ENCODE data around the gene CFAP54. TPM values are rescaled to one million over a fixed set of nuclear protein-coding genes. Genes with fewer than 3 reads are reported as not detected.

Gene CFAP54
- total RNA-seq, 1 donor from 2014 or later: 0.34 TPM

- intact Hi-C loops (cut with micrococcal nuclease): no loop called here
- no peaks in the 10 kb centered on the region for H3K4me1 Mint-ChIP-seq (ENCODE audit: low read depth)
- H3K9me3 Mint-ChIP-seq: no peaks in the 10 kb centered on the region
- no peak overlapping the region for H3K27ac Mint-ChIP-seq
- no peak for DNase-seq (ENCODE audit: low spot score)
- H3K27me3 Mint-ChIP-seq (ENCODE audit: insufficient read depth): peaks cover 4% of the 10 kb centered on the region
- H3K36me3 Mint-ChIP-seq (ENCODE audit: low read depth): no peaks in the 10 kb centered on the region
- no peak overlapping the region for H3K4me3 Mint-ChIP-seq
Measured at GRCh38 chr12:96752211-96752610, 262.8 kb downstream of the CFAP54 start.

- H3K36me3 Mint-ChIP-seq (ENCODE audit: low read depth): no peaks in the 10 kb centered on the region
- no peak overlapping the region for H3K27ac Mint-ChIP-seq
- intact Hi-C loops (cut with micrococcal nuclease): no loop called here
- H3K4me1 Mint-ChIP-seq (ENCODE audit: low read depth): no peaks in the 10 kb centered on the region
- H3K9me3 Mint-ChIP-seq: no peaks in the 10 kb centered on the region
- no peak overlapping the region for H3K4me3 Mint-ChIP-seq
- peaks cover 14% of the 10 kb centered on the region for H3K27me3 Mint-ChIP-seq (ENCODE audit: insufficient read depth)
- no peak for DNase-seq (ENCODE audit: low spot score)
Measured at GRCh38 chr12:96766232-96766631, 276.9 kb downstream of the CFAP54 start.

- DNase-seq (ENCODE audit: low spot score): no peak
- no peak overlapping the region for H3K4me3 Mint-ChIP-seq
- no peaks in the 10 kb centered on the region for H3K4me1 Mint-ChIP-seq (ENCODE audit: low read depth)
- intact Hi-C loops (cut with micrococcal nuclease): no loop called here
- peaks cover 10% of the 10 kb centered on the region for H3K27me3 Mint-ChIP-seq (ENCODE audit: insufficient read depth)
- H3K36me3 Mint-ChIP-seq (ENCODE audit: low read depth): no peaks in the 10 kb centered on the region
- H3K27ac Mint-ChIP-seq: no peak overlapping the region
- no peaks in the 10 kb centered on the region for H3K9me3 Mint-ChIP-seq
Measured at GRCh38 chr12:96769400-96769799, 280.0 kb downstream of the CFAP54 start.

- Mint-ChIP-seq H3K27ac (no peak overlapping the region), H3K4me1 (ENCODE audit: low read depth) (no peaks in the 10 kb centered on the region), H3K27me3 (ENCODE audit: insufficient read depth) (peaks cover 10% of the 10 kb centered on the region), H3K4me3 (no peak overlapping the region), H3K9me3 (no peaks in the 10 kb centered on the region), H3K36me3 (ENCODE audit: low read depth) (no peaks in the 10 kb centered on the region)
- intact Hi-C loops (cut with micrococcal nuclease): no loop called here
- DNase-seq (ENCODE audit: low spot score): no peak
Measured at GRCh38 chr12:96770219-96771102, 281.1 kb downstream of the CFAP54 start.

GRCh38 chr12:96773031-96773430, 283.7 kb downstream of the CFAP54 start:
- Mint-ChIP-seq H3K27ac (no peak overlapping the region), H3K27me3 (ENCODE audit: insufficient read depth) (peaks cover 4% of the 10 kb centered on the region), H3K9me3 (no peaks in the 10 kb centered on the region), H3K4me1 (ENCODE audit: low read depth) (no peaks in the 10 kb centered on the region), H3K4me3 (no peak overlapping the region), H3K36me3 (ENCODE audit: low read depth) (no peaks in the 10 kb centered on the region)
- intact Hi-C loops (cut with micrococcal nuclease): no loop called here
- DNase-seq (ENCODE audit: low spot score): no peak

- Mint-ChIP-seq H3K4me1 (ENCODE audit: low read depth) (no peaks in the 10 kb centered on the region), H3K27me3 (ENCODE audit: insufficient read depth) (no peaks in the 10 kb centered on the region), H3K9me3 (no peaks in the 10 kb centered on the region), H3K36me3 (ENCODE audit: low read depth) (no peaks in the 10 kb centered on the region), H3K4me3 (no peak overlapping the region), H3K27ac (no peak overlapping the region)
- intact Hi-C loops (cut with micrococcal nuclease): no loop called here
- no peak for DNase-seq (ENCODE audit: low spot score)
Measured at GRCh38 chr12:96774496-96775256, 285.3 kb downstream of the CFAP54 start.

- H3K4me3 Mint-ChIP-seq: no peak overlapping the region
- H3K9me3 Mint-ChIP-seq: no peaks in the 10 kb centered on the region
- H3K36me3 Mint-ChIP-seq (ENCODE audit: low read depth): no peaks in the 10 kb centered on the region
- no peaks in the 10 kb centered on the region for H3K27me3 Mint-ChIP-seq (ENCODE audit: insufficient read depth)
- no peak overlapping the region for H3K27ac Mint-ChIP-seq
- DNase-seq (ENCODE audit: low spot score): no peak
- intact Hi-C loops (cut with micrococcal nuclease): no loop called here
- no peaks in the 10 kb centered on the region for H3K4me1 Mint-ChIP-seq (ENCODE audit: low read depth)
Measured at GRCh38 chr12:96776908-96777307, 287.5 kb downstream of the CFAP54 start.

GRCh38 chr12:96780330-96780729, 291.0 kb downstream of the CFAP54 start:
- no peak overlapping the region for H3K27ac Mint-ChIP-seq
- no peak overlapping the region for H3K4me3 Mint-ChIP-seq
- H3K4me1 Mint-ChIP-seq (ENCODE audit: low read depth): no peaks in the 10 kb centered on the region
- no peaks in the 10 kb centered on the region for H3K9me3 Mint-ChIP-seq
- intact Hi-C loops (cut with micrococcal nuclease): no loop called here
- H3K27me3 Mint-ChIP-seq (ENCODE audit: insufficient read depth): no peaks in the 10 kb centered on the region
- no peaks in the 10 kb centered on the region for H3K36me3 Mint-ChIP-seq (ENCODE audit: low read depth)
- no peak for DNase-seq (ENCODE audit: low spot score)

- H3K27ac Mint-ChIP-seq: no peak overlapping the region
- DNase-seq (ENCODE audit: low spot score): no peak
- no peak overlapping the region for H3K4me3 Mint-ChIP-seq
Measured at GRCh38 chr12:96786791-96787190, 297.4 kb downstream of the CFAP54 start.

GRCh38 chr12:96803969-96804368, 314.6 kb downstream of the CFAP54 start:
- H3K4me1 Mint-ChIP-seq (ENCODE audit: low read depth): no peaks in the 10 kb centered on the region
- no peak overlapping the region for H3K4me3 Mint-ChIP-seq
- H3K27me3 Mint-ChIP-seq (ENCODE audit: insufficient read depth): peaks cover 3% of the 10 kb centered on the region
- H3K9me3 Mint-ChIP-seq: peaks cover 16% of the 10 kb centered on the region
- no peak overlapping the region for H3K27ac Mint-ChIP-seq
- DNase-seq (ENCODE audit: low spot score): no peak
- intact Hi-C loops (cut with micrococcal nuclease): no loop called here
- no peaks in the 10 kb centered on the region for H3K36me3 Mint-ChIP-seq (ENCODE audit: low read depth)

More at GRCh38 chr12:96786791-96787190, 297.4 kb downstream of the CFAP54 start:
- intact Hi-C loops (cut with micrococcal nuclease): no loop called here
- Mint-ChIP-seq H3K4me1 (ENCODE audit: low read depth) (no peaks in the 10 kb centered on the region), H3K27me3 (ENCODE audit: insufficient read depth) (no peaks in the 10 kb centered on the region), H3K36me3 (ENCODE audit: low read depth) (no peaks in the 10 kb centered on the region), H3K9me3 (no peaks in the 10 kb centered on the region)

GRCh38 chr12:96806272-96806671, 316.9 kb downstream of the CFAP54 start:
- H3K4me3 Mint-ChIP-seq: no peak overlapping the region
- no peaks in the 10 kb centered on the region for H3K4me1 Mint-ChIP-seq (ENCODE audit: low read depth)
- intact Hi-C loops (cut with micrococcal nuclease): no loop called here
- H3K36me3 Mint-ChIP-seq (ENCODE audit: low read depth): no peaks in the 10 kb centered on the region
- no peak overlapping the region for H3K27ac Mint-ChIP-seq
- no peaks in the 10 kb centered on the region for H3K27me3 Mint-ChIP-seq (ENCODE audit: insufficient read depth)
- H3K9me3 Mint-ChIP-seq: peaks cover 16% of the 10 kb centered on the region
- DNase-seq (ENCODE audit: low spot score): no peak

- Mint-ChIP-seq H3K4me3 (no peak overlapping the region), H3K27ac (no peak overlapping the region), H3K27me3 (ENCODE audit: insufficient read depth) (no peaks in the 10 kb centered on the region), H3K36me3 (ENCODE audit: low read depth) (no peaks in the 10 kb centered on the region), H3K9me3 (peaks cover 16% of the 10 kb centered on the region), H3K4me1 (ENCODE audit: low read depth) (no peaks in the 10 kb centered on the region)
- DNase-seq (ENCODE audit: low spot score): no peak
- intact Hi-C loops (cut with micrococcal nuclease): no loop called here
Measured at GRCh38 chr12:96807741-96808140, 318.4 kb downstream of the CFAP54 start.

GRCh38 chr12:96808587-96808986, 319.2 kb downstream of the CFAP54 start:
- peaks cover 12% of the 10 kb centered on the region for H3K9me3 Mint-ChIP-seq

More at GRCh38 chr12:96808587-96808986, 319.2 kb downstream of the CFAP54 start:
- Mint-ChIP-seq H3K4me1 (ENCODE audit: low read depth) (no peaks in the 10 kb centered on the region), H3K36me3 (ENCODE audit: low read depth) (no peaks in the 10 kb centered on the region), H3K27ac (no peak overlapping the region), H3K4me3 (no peak overlapping the region), H3K27me3 (ENCODE audit: insufficient read depth) (no peaks in the 10 kb centered on the region)
- intact Hi-C loops (cut with micrococcal nuclease): no loop called here
- DNase-seq (ENCODE audit: low spot score): no peak

Data from activated T-helper 1 cell treated with anti-CD3 and anti-CD28 coated beads, Interleukin-12 subunit alpha, Interleukin-12 subunit beta, Interleukin-2, Interleukin-4 antibody, amounts not matched to agents 30 ng/mL and 10 ng/mL and 1 ng/mL, durations not matched to agents 14 hours and 24 hours and 36 hours (primary cell).